Renal cortex interstitium (tissue), 15 donors: ENCODE results near the gene ZDHHC14. TPM values are rescaled to one million over a fixed set of nuclear protein-coding genes. Genes with fewer than 3 reads are reported as not detected.
A peak's percentile ranks its signal among the peaks of the same experiment; 100 is the strongest.
"Not testable (repeated sequence)": the region's sequence is repeated elsewhere in the genome, so short reads cannot be mapped to it uniquely, and the experiment has no call there.

ENCODE experiments used
- DNase-seq, 11 donors: peaks; one replicate each; pipeline ENCODE4 v3.0.0-alpha.2; 2013; ENCODE audit warnings: low read depth in 9 of 11, low spot score in 4 of 11; ENCODE audit errors: extremely low read depth in 1 of 11
- long read RNA-seq, 16 experiments: transcript quantifications; one replicate each; lab custom pipeline, GENCODE V29; 2026
- polyA plus RNA-seq, 3 donors: library from polyadenylated mRNA; unstranded; fragments of 120-200 nt; gene quantifications; one replicate each; pipeline ENCODE4 v1.2.1, GENCODE V29; 2013; ENCODE audit not compliant: insufficient read length in 3 of 3

ZDHHC14 gene
- 10 to 100 TPM; 14.8 to 22.4 (median 17.9) TPM for polyA plus RNA-seq
- long read RNA-seq, donor 1, full-length matches to known transcripts, result 4 of 4 reads
- long read RNA-seq, donor 1, partial matches to known transcripts, result 0 of 4 reads
- long read RNA-seq, donor 1, other reads (novel, unspliced or antisense), result 0 of 4 reads
- long read RNA-seq, donor 2, partial matches to known transcripts, result 7 of 8 reads
- long read RNA-seq, donor 2, other reads (novel, unspliced or antisense), result 0 of 8 reads
- long read RNA-seq, donor 3, full-length matches to known transcripts, result 4 of 25 reads
- long read RNA-seq, donor 3, partial matches to known transcripts, result 21 of 25 reads
- long read RNA-seq, donor 3, other reads (novel, unspliced or antisense), result 0 of 25 reads
- long read RNA-seq, donor 4, full-length matches to known transcripts, result 3 of 3 reads
- long read RNA-seq, donor 4, partial matches to known transcripts, result 0 of 3 reads
- long read RNA-seq, donor 4, other reads (novel, unspliced or antisense), result 0 of 3 reads
- long read RNA-seq, donor 5, result 0 reads
- long read RNA-seq, donor 6, full-length matches to known transcripts, result 2 of 11 reads
- long read RNA-seq, donor 6, partial matches to known transcripts, result 9 of 11 reads
- long read RNA-seq, donor 6, other reads (novel, unspliced or antisense), result 0 of 11 reads
- long read RNA-seq, donor 7, full-length matches to known transcripts, result 2 of 8 reads
- long read RNA-seq, donor 7, partial matches to known transcripts, result 6 of 8 reads
- long read RNA-seq, donor 7, other reads (novel, unspliced or antisense), result 0 of 8 reads
- long read RNA-seq, donor 8, result 0 reads
- long read RNA-seq, donor 9, full-length matches to known transcripts, result 2 of 2 reads
- long read RNA-seq, donor 9, partial matches to known transcripts, result 0 of 2 reads
- long read RNA-seq, donor 9, other reads (novel, unspliced or antisense), result 0 of 2 reads
- long read RNA-seq, donor 10, full-length matches to known transcripts, result 3 of 3 reads
- long read RNA-seq, donor 10, partial matches to known transcripts, result 0 of 3 reads
- long read RNA-seq, donor 10, other reads (novel, unspliced or antisense), result 0 of 3 reads
- long read RNA-seq, donor 11, full-length matches to known transcripts, result 5 of 5 reads
- long read RNA-seq, donor 11, partial matches to known transcripts, result 0 of 5 reads
- long read RNA-seq, donor 11, other reads (novel, unspliced or antisense), result 0 of 5 reads
- long read RNA-seq, donor 12, partial matches to known transcripts, result 0 of 1 reads
- long read RNA-seq, donor 12, other reads (novel, unspliced or antisense), result 0 of 1 reads
- long read RNA-seq, donor 13, result 0 reads
- long read RNA-seq, donor 14, full-length matches to known transcripts, result 7 of 7 reads
- long read RNA-seq, donor 14, partial matches to known transcripts, result 0 of 7 reads
- long read RNA-seq, donor 14, other reads (novel, unspliced or antisense), result 0 of 7 reads
- long read RNA-seq, donor 15, full-length matches to known transcripts, result 1 of 1 reads
- long read RNA-seq, donor 15, partial matches to known transcripts, result 0 of 1 reads
- long read RNA-seq, donor 15, other reads (novel, unspliced or antisense), result 0 of 1 reads
- long read RNA-seq, donor 16, full-length matches to known transcripts, result 8 of 19 reads
- long read RNA-seq, donor 16, partial matches to known transcripts, result 11 of 19 reads
- long read RNA-seq, donor 16, other reads (novel, unspliced or antisense), result 0 of 19 reads

- peak in 9 of 11 donors; percentile 64 to 82 (median 76) for DNase-seq
Measured at GRCh38 chr6:157380779-157381561, at the start of gene ZDHHC14. Gene ZDHHC14, plus strand, starts transcription at chr6:157381190.

GRCh38 chr6:157332813-157333212, 48.2 kb upstream of the ZDHHC14 start:
- DNase-seq, result no peak

GRCh38 chr6:157333537-157333936, 47.5 kb upstream of the ZDHHC14 start:
- no peak for DNase-seq

- DNase-seq, result no peak
Measured at GRCh38 chr6:157333956-157334355, 47.0 kb upstream of the ZDHHC14 start.

GRCh38 chr6:157335829-157336228, 45.2 kb upstream of the ZDHHC14 start:
- DNase-seq, result no peak

- not testable (repeated sequence) for DNase-seq
Measured at GRCh38 chr6:157337276-157337675, 43.7 kb upstream of the ZDHHC14 start.

GRCh38 chr6:157337751-157338150, 43.2 kb upstream of the ZDHHC14 start:
- DNase-seq, result no peak

- DNase-seq, result no peak
Measured at GRCh38 chr6:157339432-157339831, 41.6 kb upstream of the ZDHHC14 start.

GRCh38 chr6:157343732-157344131, 37.3 kb upstream of the ZDHHC14 start:
- DNase-seq, result no peak

- no peak for DNase-seq
Measured at GRCh38 chr6:157346373-157346772, 34.6 kb upstream of the ZDHHC14 start.

- DNase-seq, result no peak
Measured at GRCh38 chr6:157358287-157358686, 22.7 kb upstream of the ZDHHC14 start.

- DNase-seq, result no peak
Measured at GRCh38 chr6:157361886-157362285, 19.1 kb upstream of the ZDHHC14 start.

- DNase-seq, result no peak
Measured at GRCh38 chr6:157364705-157365104, 16.3 kb upstream of the ZDHHC14 start.

GRCh38 chr6:157366648-157367047, 14.3 kb upstream of the ZDHHC14 start:
- no peak for DNase-seq

- no peak for DNase-seq
Measured at GRCh38 chr6:157368359-157369049, 12.5 kb upstream of the ZDHHC14 start.

- DNase-seq, result no peak
Measured at GRCh38 chr6:157370755-157371154, 10.2 kb upstream of the ZDHHC14 start.
